MM.1S (cell line): ENCODE data around the gene UBE2U.

Experiments
- DNase-seq: peaks from one replicate; pipeline ENCODE4 v3.0.0-alpha.2; 2015
- H2AFZ ChIP-seq: fragments of 300-600 bp; sonication (generic); 2 replicates; pipeline ENCODE4 v1.6.0; 2016; ENCODE audit warnings: antibody characterized with exemption, low read length
- H3F3A ChIP-seq: fragments of 300-600 bp; sonication (generic); 2 replicates; pipeline ENCODE4 v1.6.1; 2016; ENCODE audit warnings: mild to moderate bottlenecking, antibody characterized with exemption, low read length, moderate library complexity, mixed read lengths; ENCODE audit not compliant: insufficient read depth
- H3K27ac ChIP-seq: fragments of 300-600 bp; sonication (generic); 2 replicates; pipeline ENCODE4 v1.5.1; 2016; ENCODE audit warnings: mild to moderate bottlenecking, low read length
- H3K27me3 ChIP-seq: fragments of 300-600 bp; sonication (generic); replicated peaks from 2 replicates; pipeline ENCODE4 v1.6.0; 2016; ENCODE audit warnings: low read length; ENCODE audit not compliant: insufficient read depth
- H3K36me3 ChIP-seq: fragments of 300-600 bp; sonication (generic); replicated peaks from 2 replicates; pipeline ENCODE4 v1.6.1; 2016; ENCODE audit warnings: mild to moderate bottlenecking, low read length, mixed read lengths; ENCODE audit not compliant: insufficient read depth
- H3K4me1 ChIP-seq: fragments of 300-600 bp; sonication (generic); 2 replicates; pipeline ENCODE4 v1.6.1; 2016; ENCODE audit warnings: low read length, mixed read lengths
- H3K4me2 ChIP-seq: fragments of 300-600 bp; sonication (generic); 2 replicates; pipeline ENCODE4 v1.6.0; 2016; ENCODE audit warnings: low read depth, low read length
- H3K4me3 ChIP-seq: fragments of 300-600 bp; sonication (generic); 2 replicates; pipeline ENCODE4 v1.5.1; 2016; ENCODE audit warnings: low read length, mixed read lengths
- H3K79me2 ChIP-seq: fragments of 300-600 bp; sonication (generic); 2 replicates; pipeline ENCODE4 v1.6.1; 2016; ENCODE audit warnings: mixed run types, low read length, mixed read lengths
- H3K9ac ChIP-seq: fragments of 300-600 bp; sonication (generic); 2 replicates; pipeline ENCODE4 v1.6.1; 2016; ENCODE audit warnings: low read length, mixed read lengths
- H3K9me2 ChIP-seq: fragments of 300-600 bp; sonication (generic); replicated peaks from 2 replicates; pipeline ENCODE4 v1.6.1; 2016; ENCODE audit warnings: mild to moderate bottlenecking, low read length, mixed read lengths; ENCODE audit not compliant: insufficient read depth
- H3K9me3 ChIP-seq: fragments of 300-600 bp; sonication (generic); replicated peaks from 2 replicates; pipeline ENCODE4 v1.6.1; 2016; ENCODE audit warnings: mild to moderate bottlenecking, low read length, mixed read lengths; ENCODE audit not compliant: insufficient read depth
- H4K20me1 ChIP-seq: fragments of 300-600 bp; sonication (generic); 2 replicates; pipeline ENCODE4 v1.6.1; 2016; ENCODE audit warnings: mild to moderate bottlenecking, low read length, moderate library complexity, mixed read lengths; ENCODE audit not compliant: insufficient read depth
- CTCF ChIP-seq: fragments of 300-600 bp; sonication (generic); IDR thresholded peaks from 2 replicates; pipeline ENCODE4 v1.5.1; 2016; ENCODE audit warnings: antibody characterized with exemption, low read length, mixed read lengths
- EZH2 ChIP-seq: fragments of 300-600 bp; sonication (generic); optimal IDR thresholded peaks from 2 replicates; pipeline ENCODE3; 2017; ENCODE audit warnings: low read depth, mild to moderate bottlenecking, antibody characterized with exemption, low read length, mixed read lengths
- EZH2phosphoT487 ChIP-seq: fragments of 300-600 bp; sonication (generic); IDR thresholded peaks from 2 replicates; pipeline ENCODE4 v1.6.1; 2018; ENCODE audit warnings: antibody characterized with exemption, low read length

Gene UBE2U

GRCh38 chr1:64197076-64197475, 6.3 kb upstream of the UBE2U start:
- Histone ChIP-seq H3K4me1 (no peaks in the 10 kb centered on the region), H3K9me3 (no peaks in the 10 kb centered on the region), H3K4me2 (no peak overlapping the region), H3K4me3 (no peak overlapping the region), H3K9ac (no peak overlapping the region), H3K36me3 (no peaks in the 10 kb centered on the region), H2AFZ (no peak overlapping the region), H3F3A (no peaks in the 10 kb centered on the region), H4K20me1 (no peaks in the 10 kb centered on the region), H3K27ac (no peak overlapping the region), H3K79me2 (no peaks in the 10 kb centered on the region), H3K9me2 (no peaks in the 10 kb centered on the region), H3K27me3 (no peaks in the 10 kb centered on the region)
- no peak for DNase-seq
- TF ChIP-seq CTCF = no peak
- TF ChIP-seq EZH2 = no peak
- TF ChIP-seq EZH2phosphoT487 = no peak

GRCh38 chr1:64199154-64199553, 4.3 kb upstream of the UBE2U start:
- Histone ChIP-seq H3K79me2 (no peaks in the 10 kb centered on the region), H3K4me1 (no peaks in the 10 kb centered on the region), H3K4me3 (no peak overlapping the region), H3K27ac (no peak overlapping the region), H3F3A (no peaks in the 10 kb centered on the region), H3K9me2 (no peaks in the 10 kb centered on the region), H2AFZ (no peak overlapping the region), H3K4me2 (no peak overlapping the region), H3K9ac (no peak overlapping the region), H3K27me3 (no peaks in the 10 kb centered on the region), H4K20me1 (no peaks in the 10 kb centered on the region), H3K9me3 (no peaks in the 10 kb centered on the region), H3K36me3 (no peaks in the 10 kb centered on the region)
- no peak for DNase-seq
- TF ChIP-seq EZH2phosphoT487 (no peak), CTCF (no peak), EZH2 (no peak)

- Histone ChIP-seq H3K79me2 (no peaks in the 10 kb centered on the region), H3F3A (no peaks in the 10 kb centered on the region), H3K9me3 (no peaks in the 10 kb centered on the region), H3K27me3 (no peaks in the 10 kb centered on the region), H3K4me2 (no peak overlapping the region), H2AFZ (no peak overlapping the region), H4K20me1 (no peaks in the 10 kb centered on the region), H3K4me1 (no peaks in the 10 kb centered on the region), H3K4me3 (no peak overlapping the region), H3K9ac (no peak overlapping the region), H3K27ac (no peak overlapping the region), H3K36me3 (no peaks in the 10 kb centered on the region), H3K9me2 (no peaks in the 10 kb centered on the region)
- TF ChIP-seq CTCF = no peak
- no peak for TF ChIP-seq EZH2phosphoT487
- TF ChIP-seq EZH2 = no peak
- DNase-seq = no peak
Measured at GRCh38 chr1:64200064-64200463, 3.4 kb upstream of the UBE2U start.
